A549 (cell line): ENCODE data around the gene AUTS2. TPM values are rescaled to one million over a fixed set of nuclear protein-coding genes. Genes with fewer than 3 reads are reported as not detected.

Source experiments
- ATAC-seq, 2 experiments: fragments of 200-7000 bp in 1 of 2; fragments of >200 bp in 1 of 2; cut with Nextera tagmentation in 1 of 2; cut with Tn5 transposase in 1 of 2; 3 replicates each; pipeline versions ENCODE4 v1.8.0 to v1.9.1; 2018 to 2020; ENCODE audit warnings: mild to moderate bottlenecking in 1 of 2, moderate library complexity in 1 of 2
- CTCF ChIA-PET: fragments of 300-600 bp; sonication (Branson Sonifier 250); formaldehyde crosslinking; extraction: SDS; loops from one replicate; lab custom pipeline; 2021; ENCODE audit warnings: antibody characterized with exemption, inconsistent platforms; lab: Yijun Ruan, JAX
- POLR2A ChIA-PET: fragments of 350-600 bp; formaldehyde crosslinking; extraction: SDS; loops from one replicate; lab custom pipeline; 2021; ENCODE audit warnings: antibody characterized with exemption, inconsistent platforms; lab: Yijun Ruan, JAX
- DNase-seq, 2 experiments: peaks; one replicate each; pipeline versions ENCODE4 v3.0.0 to v3.0.0-alpha.2; 2011 to 2016; ENCODE audit warnings: low read depth in 1 of 2, low spot score in 1 of 2
- FAIRE-seq: peaks from 2 replicates; lab custom pipeline; 2011; peaks lifted over from hg19 to GRCh38; lab: Jason Lieb, UNC
- H3K27ac ChIP-seq, 2 experiments: fragments of >200 bp; sonication (Bioruptor Twin); formaldehyde crosslinking; 3 replicates each; pipeline ENCODE4 v1.5.1; 2016 to 2017
- H3K4me1 ChIP-seq: fragments of >200 bp; sonication (Bioruptor Twin); formaldehyde crosslinking; 3 replicates; pipeline ENCODE4 v1.6.1; 2016
- H3K4me2 ChIP-seq: fragments of >200 bp; sonication (Bioruptor Twin); formaldehyde crosslinking; 3 replicates; pipeline ENCODE4 v1.6.1; 2016
- H3K4me3 ChIP-seq: fragments of >200 bp; sonication (Bioruptor Twin); formaldehyde crosslinking; 3 replicates; pipeline ENCODE4 v1.5.1; 2016
- H3K9me3 ChIP-seq: fragments of >200 bp; sonication (Bioruptor Twin); formaldehyde crosslinking; 3 replicates; pipeline ENCODE4 v1.6.1; 2016
- BCL3 ChIP-seq: fragments of >200 bp; sonication (Bioruptor Twin); formaldehyde crosslinking; IDR thresholded peaks from 3 replicates; pipeline ENCODE4 v1.6.1; 2016
- CBX2 ChIP-seq: fragments of 200-600 bp; sonication (generic); IDR thresholded peaks from 2 replicates; pipeline ENCODE4 v1.6.1; 2016; ENCODE audit warnings: low read depth, mild to moderate bottlenecking, borderline replicate concordance
- EHF ChIP-seq: fragments of 250-450 bp; sonication (Bioruptor Pico); IDR thresholded peaks from 2 replicates; pipeline ENCODE4 v1.5.0; 2020; ENCODE audit warnings: mild to moderate bottlenecking
- FOSB ChIP-seq: fragments of 250-450 bp; sonication (Bioruptor Pico); IDR thresholded peaks from 2 replicates; pipeline ENCODE4 v1.5.0; 2020; ENCODE audit warnings: mild to moderate bottlenecking, moderate library complexity
- HDAC2 ChIP-seq: fragments of 200-600 bp; sonication (generic); IDR thresholded peaks from 2 replicates; pipeline ENCODE4 v1.6.1; 2016
- HEYL ChIP-seq: fragments of 250-450 bp; sonication (Bioruptor Pico); IDR thresholded peaks from 2 replicates; pipeline ENCODE4 v1.8.0; 2021; ENCODE audit warnings: mild to moderate bottlenecking, moderate library complexity
- HOXA7 ChIP-seq: fragments of 250-450 bp; sonication (Bioruptor Pico); IDR thresholded peaks from 2 replicates; pipeline ENCODE4 v1.5.0; 2020; ENCODE audit warnings: mild to moderate bottlenecking, moderate library complexity
- JUNB ChIP-seq: fragments of >200 bp; sonication (Bioruptor Twin); formaldehyde crosslinking; IDR thresholded peaks from 2 replicates; pipeline ENCODE4 v1.6.1; 2016
- KDM1A ChIP-seq: fragments of 200-600 bp; sonication (generic); IDR thresholded peaks from 2 replicates; pipeline ENCODE4 v1.6.1; 2016; ENCODE audit warnings: low read depth, mild to moderate bottlenecking
- MAFK ChIP-seq: fragments of 450-650 bp; IDR thresholded peaks from 2 replicates; pipeline ENCODE4 v1.6.1; 2014; ENCODE audit not compliant: partially characterized antibody
- MAZ ChIP-seq: fragments of 150-350 bp; IDR thresholded peaks from 2 replicates; pipeline ENCODE4 v1.6.1; 2014; ENCODE audit warnings: antibody characterized with exemption, low read depth, low read length, borderline replicate concordance
- NFE2L2 ChIP-seq: fragments of 150-350 bp; conservative IDR thresholded peaks from 2 replicates; pipeline ENCODE4 v1.6.1; 2014; ENCODE audit warnings: low read length
- RCOR1 ChIP-seq: fragments of 150-350 bp; IDR thresholded peaks from 2 replicates; pipeline ENCODE4 v1.6.1; 2014; ENCODE audit warnings: antibody characterized with exemption, low read length, low read depth
- SMC3 ChIP-seq: fragments of >200 bp; sonication (Bioruptor Twin); formaldehyde crosslinking; IDR thresholded peaks from 3 replicates; pipeline ENCODE4 v1.6.1; 2018; ENCODE audit warnings: inconsistent platforms
- SREBF2 ChIP-seq: fragments of 450-650 bp; IDR thresholded peaks from 2 replicates; pipeline ENCODE4 v1.6.1; 2014; ENCODE audit warnings: mild to moderate bottlenecking, moderate library complexity
- ZFP36 ChIP-seq: fragments of 450-650 bp; IDR thresholded peaks from 2 replicates; pipeline ENCODE4 v1.6.1; 2014; ENCODE audit warnings: borderline replicate concordance; ENCODE audit not compliant: partially characterized antibody
- ZNF302 ChIP-seq: fragments of 250-450 bp; sonication (Bioruptor Pico); IDR thresholded peaks from 2 replicates; pipeline ENCODE4 v1.9.0; 2021; ENCODE audit warnings: inconsistent platforms, mild to moderate bottlenecking, moderate library complexity
- WGBS: methylation state at CpG from one replicate; pipeline ENCODE4 v1.1.6; 2017; ENCODE audit errors: missing lambda C conversion rate; 5-methylcytosine and 5-hydroxymethylcytosine counted together
- polyA plus RNA-seq, 4 experiments: library from polyadenylated mRNA; depleted of rRNA in 3 of 4; stranded (reverse); fragments of >200 nt; fragmentation: RNase III in 1 of 4; extraction: RNeasy Plus Mini Kit Qiagen cat#74134 plus additional on column Dnase treatment in 1 of 4; gene quantifications; 2 replicates in 3 of 4; 3 replicates in 1 of 4; pipeline ENCODE4 v1.2.3, GENCODE V29; 2011 to 2017
- TF ChIP-seq, protein P1 (sequence below): fragments of 450-650 bp; IDR thresholded peaks from 2 replicates; pipeline ENCODE4 v1.6.1; 2014; ENCODE audit warnings: antibody characterized with exemption
- TF ChIP-seq, protein P2 (sequence below): fragments of 150-350 bp; IDR thresholded peaks from 2 replicates; pipeline ENCODE4 v1.6.1; 2014; ENCODE audit warnings: low read depth, mild to moderate bottlenecking, low read length

Gene AUTS2
- polyA plus RNA-seq, 2 of the 4 experiments (the other 2 are of a cell fraction) = 1.6 to 3.6 TPM

DNA sequence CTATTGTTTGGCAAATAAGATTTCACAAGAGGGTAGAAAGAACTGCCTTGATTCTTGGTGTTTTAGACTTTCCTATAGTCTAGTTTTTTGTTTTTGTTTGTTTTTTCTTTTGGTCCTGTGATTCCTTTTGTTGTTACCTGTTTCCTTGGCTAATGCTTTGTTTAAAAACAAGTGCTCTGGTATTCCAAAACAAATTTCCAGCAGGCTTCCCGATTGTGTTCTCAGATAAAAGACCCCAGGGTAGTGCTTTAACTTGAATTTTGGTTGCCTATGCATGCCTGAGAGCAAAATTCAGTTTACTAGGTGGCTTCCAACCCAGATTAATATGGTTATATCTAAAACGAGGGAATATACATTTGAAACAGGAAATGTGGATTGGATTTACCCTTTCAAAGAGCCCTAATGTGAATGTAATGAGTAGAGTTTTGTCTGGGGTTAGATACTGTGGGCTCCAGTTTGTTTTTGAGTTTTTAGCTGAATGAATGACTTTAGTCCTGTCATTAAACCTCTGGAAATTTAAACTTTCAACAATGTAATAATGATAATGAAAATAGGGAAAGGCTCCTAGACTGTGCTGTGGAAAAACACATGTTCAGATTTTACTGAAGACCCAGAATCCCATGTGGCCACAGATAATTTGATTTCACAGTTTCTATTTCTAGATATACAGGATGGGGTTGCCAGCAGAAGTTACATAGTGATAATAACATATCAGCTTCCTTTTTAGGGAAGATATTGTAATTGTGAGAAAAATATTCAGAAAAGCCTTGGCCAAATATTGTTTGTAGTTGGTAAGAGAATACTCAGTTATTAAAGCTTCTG lies 23.9 kb downstream of the AUTS2 start:
- WGBS = 11% methylated on average over 2 of the region's 2 CpGs
- H3K27ac ChIP-seq = no peak overlapping the region

GRCh38 chr7:69622960-69623359 lies 24.7 kb downstream of the AUTS2 start:
- FAIRE-seq (no peak), DNase-seq (no peak), ATAC-seq (no peak; a peak in 1 of 6 replicates)
- POLR2A ChIA-PET = no interaction called here
- Histone ChIP-seq H3K4me2 (no peak overlapping the region), H3K4me1 (peaks cover 7% of the 10 kb centered on the region; the same call in 2 of the 3 replicates), H3K9me3 (no peaks in the 10 kb centered on the region), H3K27ac (no peak overlapping the region), H3K4me3 (no peak overlapping the region)
- WGBS = 36% methylated on average over 3 of the region's 3 CpGs
- TF ChIP-seq KDM1A (no peak), EHF (no peak), BCL3 (no peak), NFE2L2 (no peak), MAFK (no peak)
- CTCF ChIA-PET = no interaction called here

More for the DNA sequence above, 23.9 kb downstream of the AUTS2 start:
- POLR2A ChIA-PET = no interaction called here
- no peak for ATAC-seq
- Histone ChIP-seq H3K4me1 (peaks cover 7% of the 10 kb centered on the region; the same call in 2 of the 3 replicates), H3K4me2 (no peak overlapping the region), H3K9me3 (no peaks in the 10 kb centered on the region)
- no peak for DNase-seq
- no peak for FAIRE-seq
- TF ChIP-seq, protein P1, sequence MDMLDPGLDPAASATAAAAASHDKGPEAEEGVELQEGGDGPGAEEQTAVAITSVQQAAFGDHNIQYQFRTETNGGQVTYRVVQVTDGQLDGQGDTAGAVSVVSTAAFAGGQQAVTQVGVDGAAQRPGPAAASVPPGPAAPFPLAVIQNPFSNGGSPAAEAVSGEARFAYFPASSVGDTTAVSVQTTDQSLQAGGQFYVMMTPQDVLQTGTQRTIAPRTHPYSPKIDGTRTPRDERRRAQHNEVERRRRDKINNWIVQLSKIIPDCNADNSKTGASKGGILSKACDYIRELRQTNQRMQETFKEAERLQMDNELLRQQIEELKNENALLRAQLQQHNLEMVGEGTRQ = no peak
- no peak for TF ChIP-seq SREBF2
- no peak for TF ChIP-seq RCOR1
- TF ChIP-seq ZNF302 (CRISPR knock-in tag) = no peak
- no peak for TF ChIP-seq HEYL (CRISPR knock-in tag)
- TF ChIP-seq CBX2 = no peak
- TF ChIP-seq ZFP36 = no peak
- no peak for TF ChIP-seq HDAC2
- TF ChIP-seq MAZ = no peak
- no peak for TF ChIP-seq FOSB (CRISPR knock-in tag)
- no peak for TF ChIP-seq KDM1A
- TF ChIP-seq HOXA7 (CRISPR knock-in tag) = no peak
- TF ChIP-seq, protein P2, sequence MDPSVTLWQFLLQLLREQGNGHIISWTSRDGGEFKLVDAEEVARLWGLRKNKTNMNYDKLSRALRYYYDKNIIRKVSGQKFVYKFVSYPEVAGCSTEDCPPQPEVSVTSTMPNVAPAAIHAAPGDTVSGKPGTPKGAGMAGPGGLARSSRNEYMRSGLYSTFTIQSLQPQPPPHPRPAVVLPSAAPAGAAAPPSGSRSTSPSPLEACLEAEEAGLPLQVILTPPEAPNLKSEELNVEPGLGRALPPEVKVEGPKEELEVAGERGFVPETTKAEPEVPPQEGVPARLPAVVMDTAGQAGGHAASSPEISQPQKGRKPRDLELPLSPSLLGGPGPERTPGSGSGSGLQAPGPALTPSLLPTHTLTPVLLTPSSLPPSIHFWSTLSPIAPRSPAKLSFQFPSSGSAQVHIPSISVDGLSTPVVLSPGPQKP = no peak
- TF ChIP-seq SMC3 = no peak
- TF ChIP-seq JUNB = no peak
- TF ChIP-seq, all 56 proteins: peak for 0
- CTCF ChIA-PET = no interaction called here
- H3K4me3 ChIP-seq = no peak overlapping the region

- no peak for DNase-seq
- CTCF ChIA-PET = no interaction called here
- no peak for ATAC-seq
- 63% methylated on average over 5 of the region's 8 CpGs for WGBS
- Histone ChIP-seq H3K4me3 (no peak overlapping the region), H3K4me1 (peaks cover 8% of the 10 kb centered on the region), H3K4me2 (no peak overlapping the region), H3K27ac (no peak overlapping the region), H3K9me3 (no peaks in the 10 kb centered on the region)
- POLR2A ChIA-PET = no interaction called here
- FAIRE-seq = no peak
- no peak for TF ChIP-seq MAZ
- TF ChIP-seq EHF = no peak
- TF ChIP-seq ZFP36 = no peak
Measured at GRCh38 chr7:69624435-69625230, 26.4 kb downstream of the AUTS2 start.
